GM19438 (cell line): ENCODE measurements around the gene ETS1.

Experiments
- ATAC-seq: cut with Tn5 transposase; IDR thresholded peaks from one replicate; pipeline ENCODE4 v1.9.1; 2021; ENCODE audit warnings: low read depth; ENCODE audit not compliant: unreplicated experiment

The ETS1 gene

DNA sequence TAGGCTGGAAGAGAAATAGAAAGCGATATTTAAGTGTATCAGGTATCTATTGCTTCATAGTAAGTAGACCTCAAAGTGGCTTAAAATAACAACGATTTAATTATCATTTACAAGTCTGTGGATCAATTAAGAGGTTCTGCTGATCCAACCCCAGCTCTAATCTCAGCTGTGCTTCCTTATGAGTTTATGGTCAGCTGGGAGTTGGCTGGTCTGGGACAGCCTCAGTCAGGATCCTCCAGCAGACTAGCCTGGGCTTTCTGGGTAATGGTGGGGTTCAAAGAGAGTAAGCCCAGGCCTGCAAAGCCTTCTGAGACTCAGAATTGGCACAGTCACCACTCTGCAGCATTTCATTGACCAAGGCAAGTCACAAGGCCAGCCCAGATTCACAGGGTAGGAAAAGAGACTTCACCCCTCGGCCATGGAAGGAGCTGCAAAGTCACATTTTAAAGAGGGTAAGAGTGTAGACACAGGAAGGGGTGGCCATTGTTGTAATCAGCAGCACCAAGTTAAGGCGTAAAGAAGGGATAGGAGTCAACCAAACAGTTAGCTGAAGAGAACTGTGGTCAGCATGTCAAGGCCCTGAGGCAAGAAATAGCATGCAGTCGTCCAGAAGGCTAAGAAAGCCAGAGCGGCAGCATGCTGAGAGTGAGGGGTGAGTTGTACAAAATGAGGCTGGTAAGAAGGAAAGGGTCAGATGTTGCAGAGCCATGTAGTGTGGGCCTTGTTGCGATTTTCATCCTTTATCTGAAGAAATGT, 168.2 kb downstream of the ETS1 start:
- ATAC-seq, result no peak

DNA sequence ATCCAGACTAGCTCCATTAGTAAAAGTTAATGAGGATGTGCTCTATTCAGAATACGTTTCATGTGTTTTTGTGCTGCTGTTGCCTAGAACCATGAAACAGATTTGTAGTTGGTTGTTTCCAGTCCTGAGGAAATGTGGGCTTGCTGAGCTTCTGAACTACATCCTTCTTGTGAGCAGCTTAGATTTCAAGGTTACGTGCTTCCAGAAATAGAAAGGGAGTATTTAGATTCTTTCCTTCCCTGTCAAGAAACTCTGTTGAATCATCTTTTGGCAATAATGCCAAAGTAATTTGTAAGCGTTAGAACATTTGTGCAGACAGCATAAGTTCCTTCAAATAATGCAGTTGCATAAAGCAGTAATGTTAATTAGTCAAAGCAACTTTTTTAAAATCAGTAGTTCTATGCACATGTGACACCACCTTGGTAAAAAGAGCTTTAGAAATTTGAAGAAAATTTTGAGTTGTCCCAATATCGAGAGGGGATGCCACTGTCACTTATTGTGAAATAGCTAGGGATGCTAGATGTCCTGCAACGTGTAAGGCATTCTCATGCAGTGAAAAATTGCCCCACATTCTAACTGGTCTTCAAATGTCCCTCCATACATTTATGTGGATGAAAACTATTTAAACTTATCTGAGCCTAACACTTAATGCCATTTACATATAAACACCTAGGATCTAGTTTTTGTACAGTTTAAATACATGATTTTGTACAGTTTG, 169.6 kb downstream of the ETS1 start:
- no peak for ATAC-seq

DNA sequence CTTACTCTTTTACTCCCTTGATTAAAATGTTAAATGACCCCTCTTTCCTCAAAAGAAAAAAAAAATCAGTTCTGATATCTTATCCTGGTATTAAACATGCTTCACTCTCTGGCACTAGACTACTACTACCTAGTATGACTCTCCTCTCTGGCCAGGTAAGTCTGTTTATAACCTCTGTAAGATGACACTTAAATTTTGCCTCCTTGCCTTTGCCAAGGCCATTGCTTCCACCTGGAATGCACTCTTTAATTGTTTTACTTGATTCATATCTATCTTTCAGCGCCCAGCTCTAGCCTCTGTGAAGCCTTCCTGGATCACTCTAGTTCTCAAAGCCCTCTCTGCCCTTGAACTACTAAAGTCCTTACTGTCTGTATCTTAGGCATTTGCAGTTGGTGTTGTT, 170.4 kb downstream of the ETS1 start:
- ATAC-seq, result no peak

DNA sequence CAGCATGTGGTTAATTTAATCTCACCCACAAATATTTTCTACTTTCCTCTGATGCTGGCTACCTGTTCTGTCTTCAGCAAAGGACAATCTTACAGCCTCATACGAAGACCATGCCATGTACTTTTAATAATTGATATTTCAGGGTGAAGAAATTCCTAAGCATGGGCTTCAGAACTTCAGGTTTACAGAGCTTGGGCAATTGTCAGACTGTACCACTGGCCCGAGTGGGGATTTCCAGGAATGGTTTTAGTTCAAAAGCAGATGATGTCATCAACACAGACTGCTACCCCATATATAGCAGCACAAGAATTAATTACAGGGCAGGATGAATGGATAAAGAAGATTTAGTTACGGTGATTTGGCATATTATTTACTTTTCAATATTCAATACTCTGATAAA, 171.8 kb downstream of the ETS1 start:
- ATAC-seq, result no peak

DNA sequence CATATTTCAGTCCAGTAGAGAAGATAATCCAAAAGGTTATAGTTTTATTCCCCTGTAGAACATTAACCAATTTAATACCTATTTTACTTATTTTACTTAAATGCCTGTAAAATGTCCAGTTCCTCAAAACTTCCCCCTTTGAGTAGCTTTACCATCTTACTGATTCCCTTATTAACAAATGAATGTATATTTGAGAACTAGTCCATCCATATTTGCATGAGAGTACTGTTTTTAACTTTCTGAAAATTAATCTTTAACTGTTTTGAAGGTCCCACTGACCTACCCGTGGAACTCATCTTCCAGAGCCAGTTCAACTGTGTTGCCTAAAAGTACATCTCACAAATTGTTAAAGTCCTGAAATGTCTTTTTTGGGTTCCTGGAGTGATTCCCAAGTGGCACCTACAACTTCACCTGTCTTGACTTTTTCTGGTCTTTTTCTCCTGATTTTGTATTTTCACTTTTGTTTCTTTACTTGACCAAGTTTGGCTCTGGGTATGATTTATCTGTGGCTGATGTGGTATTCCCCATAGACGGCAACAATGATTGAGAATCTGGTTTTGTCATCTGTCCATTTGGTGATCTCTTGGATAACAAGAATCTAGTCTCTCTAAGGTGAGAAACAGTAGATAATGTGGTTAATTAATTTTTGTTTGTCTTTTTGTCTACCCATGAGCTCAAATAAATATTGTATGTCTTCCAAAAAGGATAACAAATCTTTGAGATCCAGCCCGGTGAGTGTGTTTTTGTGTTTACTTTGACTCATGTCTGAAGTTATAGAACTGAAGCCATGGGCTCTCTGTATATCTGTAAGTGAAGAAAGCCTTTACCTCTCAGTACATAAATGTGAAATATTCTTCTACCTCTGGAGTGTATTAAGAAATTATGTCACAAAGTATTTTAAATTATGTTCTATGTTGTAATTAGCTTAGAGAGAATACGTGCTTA, 174.2 kb downstream of the ETS1 start:
- peak; percentile 88 for ATAC-seq

DNA sequence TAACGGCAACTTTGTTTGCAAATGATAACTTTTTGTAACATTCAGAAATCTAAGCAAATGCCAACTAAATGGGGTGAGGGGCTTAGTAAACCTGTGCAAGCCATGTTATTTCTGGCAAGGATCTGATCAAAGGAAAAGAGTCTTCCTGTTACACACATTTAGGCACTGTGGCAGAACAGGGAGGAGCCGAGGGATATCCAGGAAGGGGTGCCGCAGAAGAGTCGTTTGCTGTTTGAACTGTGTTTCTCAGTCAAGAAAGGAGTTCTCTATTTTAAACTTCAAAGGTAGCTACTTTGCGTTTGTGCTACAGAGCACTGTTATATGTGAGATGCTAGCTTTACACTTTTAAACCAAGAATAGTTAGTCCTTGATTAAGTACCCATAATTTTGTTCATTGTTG, 175.5 kb downstream of the ETS1 start:
- no peak for ATAC-seq

DNA sequence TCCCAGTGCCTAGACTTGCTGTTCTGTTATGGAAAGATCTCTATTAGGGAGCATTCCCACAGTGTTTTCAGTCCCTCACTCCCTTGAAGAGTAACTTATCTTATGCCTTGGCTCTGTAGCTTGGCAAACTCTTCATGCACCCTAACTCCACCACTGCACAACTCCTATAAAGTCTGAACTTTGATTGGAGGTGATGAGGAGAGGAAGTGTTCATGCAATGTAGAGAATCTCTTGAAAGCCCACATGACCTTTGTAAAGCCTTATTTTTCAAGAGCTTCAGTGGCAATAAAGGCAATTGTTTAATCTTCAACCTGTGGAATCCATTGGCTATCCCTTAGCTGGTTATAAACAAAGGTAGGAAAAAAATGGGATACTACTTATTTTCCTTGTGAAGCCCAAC, 176.2 kb downstream of the ETS1 start:
- ATAC-seq, result no peak

DNA sequence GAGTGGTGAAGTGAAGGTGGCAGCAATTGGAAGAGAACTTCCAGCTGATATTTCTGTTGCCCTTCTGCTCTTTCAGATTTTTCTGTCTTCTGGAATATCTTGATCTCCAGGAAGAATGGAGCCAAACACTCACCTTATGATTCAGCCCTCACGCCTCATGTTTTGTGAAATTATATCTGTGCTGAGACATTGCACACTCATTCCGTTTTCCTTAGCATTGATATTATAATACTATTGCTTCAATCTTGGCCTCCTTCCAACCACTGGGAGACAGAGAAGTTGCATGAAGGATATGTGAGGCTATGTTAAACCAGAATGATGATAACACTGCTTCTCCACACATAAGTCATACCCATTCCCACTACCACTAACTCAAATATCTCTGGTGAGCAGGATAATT, 177.9 kb downstream of the ETS1 start:
- no peak for ATAC-seq
